HL-60/S4 treated with retinoic acid at 250 ng/mL for 4 days and 3 days (cell line): ENCODE measurements around the gene MPC1.

Experiments used
- in situ Hi-C: fragments of 300-500 bp; cut with MboI; formaldehyde crosslinking; loops from 2 replicates; pipeline ENCODE4 v1.7.0; 2022; ENCODE audit warnings: low sequenced_read_pairs

The MPC1 gene

DNA sequence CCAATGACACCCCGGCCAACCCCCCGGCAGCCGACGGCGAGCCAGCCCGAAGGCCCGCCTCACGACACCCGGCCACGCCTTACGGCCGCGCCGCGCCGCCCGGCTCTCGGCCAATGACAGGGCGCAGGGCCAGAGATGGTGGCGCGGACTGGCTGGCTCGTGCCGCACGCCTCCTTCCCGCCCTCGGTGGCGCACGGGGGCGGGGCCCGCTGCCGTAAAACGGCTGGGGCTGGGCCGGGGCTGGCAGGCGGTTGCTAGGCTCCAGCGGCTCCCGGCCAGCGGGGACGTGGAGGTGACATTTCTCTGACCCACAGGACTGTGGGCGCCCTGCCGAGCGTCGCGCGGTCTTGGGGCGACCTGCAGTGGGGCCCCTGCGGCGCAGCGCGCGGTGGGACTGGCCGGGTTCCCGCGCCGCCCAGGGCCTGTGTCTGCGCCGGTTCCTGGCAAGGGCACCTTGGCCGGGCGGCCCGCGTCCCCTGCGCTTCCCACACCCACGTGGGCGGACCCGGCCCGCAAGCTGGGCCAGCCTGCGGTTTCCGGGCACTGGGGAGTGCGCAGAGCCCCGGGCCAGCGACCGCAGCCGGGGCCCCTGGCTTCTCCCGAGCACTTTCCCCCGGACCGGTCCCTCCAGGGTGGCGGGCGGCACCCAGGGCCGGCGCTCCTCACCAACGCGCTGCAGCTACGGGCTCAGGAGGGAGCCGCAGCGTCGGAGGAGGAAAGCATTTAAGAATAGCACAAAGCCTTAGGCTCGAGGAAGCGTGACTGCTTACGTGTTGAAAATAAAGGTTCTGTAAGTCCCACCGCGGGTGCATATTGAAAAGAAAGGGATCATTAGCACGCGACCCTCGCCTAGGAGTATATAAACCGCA lies at the start of gene MPC1:
MPC1 (minus strand) TSS at position 8 of the 869 bp plus-strand sequence. CDS start 64 bp downstream, outside the sequence.
- in situ Hi-C loops = no loop called here

DNA sequence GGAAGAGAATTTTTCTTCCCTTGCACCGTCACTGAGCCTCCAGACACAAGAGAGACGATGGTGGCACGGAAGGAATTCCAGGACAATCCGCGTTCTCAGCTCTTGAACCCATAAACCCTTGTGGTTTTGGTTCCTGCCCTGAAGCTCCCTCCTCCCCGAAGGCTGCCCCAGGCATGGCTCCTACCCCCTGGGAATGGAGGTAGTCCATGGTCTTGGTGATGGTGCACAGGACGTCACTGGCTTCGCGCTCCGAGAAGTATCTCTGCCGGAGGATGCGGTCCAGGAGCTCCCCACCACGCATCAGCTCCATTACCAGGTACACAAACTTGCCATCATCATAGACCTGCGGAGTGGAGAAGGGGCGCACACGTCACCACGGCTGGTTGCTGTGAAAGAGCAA lies 47.5 kb upstream of the MPC1 start:
- in situ Hi-C loops = no loop called here

DNA sequence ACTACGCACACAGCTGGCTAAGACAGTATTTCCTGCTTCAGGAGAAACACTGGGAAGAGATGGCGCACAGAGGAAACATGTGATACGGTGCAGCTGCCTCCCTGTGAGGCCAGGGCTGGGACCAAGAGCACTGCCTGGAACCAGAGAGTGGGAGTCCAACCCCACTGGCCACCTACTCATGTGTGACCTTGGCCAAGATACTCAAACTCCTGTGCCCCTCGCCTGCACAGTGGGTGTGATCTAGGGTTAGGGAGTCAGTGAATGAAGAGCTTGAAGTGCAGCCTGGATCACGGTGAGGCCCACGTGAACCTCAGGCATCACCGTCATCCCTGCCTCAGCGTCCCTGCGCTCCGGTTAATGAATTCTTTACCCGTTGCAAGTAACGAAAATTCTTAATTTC lies 41.7 kb upstream of the MPC1 start:
- in situ Hi-C loops = no loop called here

DNA sequence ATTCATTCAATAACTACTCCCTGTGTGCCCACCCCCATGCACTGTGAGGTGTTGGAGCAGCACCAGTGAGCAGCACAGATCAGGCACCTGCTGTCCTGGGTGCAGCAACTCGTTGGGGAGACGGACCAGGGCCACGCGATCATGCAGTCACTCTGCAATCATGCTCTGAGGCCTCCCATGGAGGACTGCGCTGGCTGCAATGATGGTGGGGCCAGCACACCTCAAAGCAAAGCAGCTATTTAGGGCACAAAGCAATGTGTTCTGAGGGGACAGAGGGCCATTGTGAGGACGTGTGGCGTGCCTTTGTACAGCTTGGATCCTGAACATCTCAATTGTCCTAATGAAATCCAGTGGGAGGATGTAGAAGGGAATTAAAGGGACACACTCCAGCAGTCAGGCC lies 41.0 kb upstream of the MPC1 start:
- in situ Hi-C loops = no loop called here

DNA sequence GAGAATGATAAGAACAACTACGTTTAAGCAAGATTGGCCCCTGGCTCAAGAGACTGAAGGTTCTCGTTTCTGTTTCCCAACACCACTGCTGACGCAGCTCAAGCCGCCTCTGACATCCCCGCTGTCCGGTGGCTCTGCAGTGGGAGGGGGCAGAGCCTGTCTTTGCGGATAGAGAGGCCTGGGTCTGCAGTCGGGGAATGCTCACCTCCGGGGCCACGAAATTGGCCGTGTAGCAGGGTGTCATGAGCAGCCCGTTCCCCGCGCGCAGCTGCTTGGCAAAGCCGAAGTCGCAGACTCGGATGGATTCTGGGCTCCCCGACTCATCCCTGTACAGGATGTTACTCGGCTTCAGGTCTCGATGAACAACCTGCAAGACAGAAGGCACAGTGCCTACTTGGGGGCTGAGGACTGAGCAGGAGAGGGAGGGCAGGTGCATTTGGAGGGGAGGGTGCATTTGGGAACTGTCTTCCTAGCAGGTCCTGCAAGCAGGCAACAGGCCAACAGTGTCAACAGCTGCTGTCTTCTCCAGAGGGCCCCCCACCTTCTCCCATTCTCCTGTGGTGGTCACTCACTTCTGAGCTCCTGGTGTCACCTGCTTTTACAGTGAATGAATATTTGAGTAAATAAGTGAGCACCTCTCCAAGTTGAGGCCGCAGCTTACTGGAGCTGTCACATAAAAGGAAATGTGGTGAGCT lies 40.5 kb upstream of the MPC1 start:
- in situ Hi-C loops = no loop called here

DNA sequence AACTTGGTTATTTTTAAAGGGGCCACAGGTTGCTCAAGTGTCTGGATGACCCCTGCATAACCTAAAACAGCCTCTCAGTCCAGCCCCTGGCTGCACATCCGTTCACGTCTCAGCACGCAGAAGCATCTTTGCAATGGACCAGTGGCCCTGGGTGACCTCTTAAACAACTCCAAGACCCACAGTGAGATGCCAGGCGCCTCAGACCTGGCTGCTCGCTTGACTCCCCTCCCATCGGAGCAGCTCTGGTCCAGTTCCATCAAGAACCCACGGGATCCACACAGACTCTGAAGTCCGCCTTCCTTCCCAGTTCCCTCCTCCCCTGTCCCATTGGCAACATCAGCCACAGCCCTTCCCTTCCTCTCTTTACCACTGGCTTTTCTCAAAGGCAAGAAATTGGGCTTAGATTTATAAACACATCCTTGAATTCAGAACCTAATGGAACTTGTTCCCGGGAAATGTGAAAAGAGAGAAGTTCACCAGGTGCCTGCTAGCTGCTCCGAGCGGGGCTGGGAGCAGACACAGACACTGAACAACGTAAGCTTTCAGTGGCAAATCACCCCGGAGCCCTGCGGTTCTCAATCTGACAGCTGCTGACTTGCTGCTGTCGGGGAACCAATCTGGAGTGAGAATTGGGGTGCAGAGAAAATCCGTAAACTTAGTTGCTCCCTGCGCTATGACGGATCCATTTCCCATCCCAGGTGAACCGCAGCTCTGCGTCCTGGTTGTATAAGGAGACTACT lies 39.6 kb upstream of the MPC1 start:
- in situ Hi-C loops = no loop called here

DNA sequence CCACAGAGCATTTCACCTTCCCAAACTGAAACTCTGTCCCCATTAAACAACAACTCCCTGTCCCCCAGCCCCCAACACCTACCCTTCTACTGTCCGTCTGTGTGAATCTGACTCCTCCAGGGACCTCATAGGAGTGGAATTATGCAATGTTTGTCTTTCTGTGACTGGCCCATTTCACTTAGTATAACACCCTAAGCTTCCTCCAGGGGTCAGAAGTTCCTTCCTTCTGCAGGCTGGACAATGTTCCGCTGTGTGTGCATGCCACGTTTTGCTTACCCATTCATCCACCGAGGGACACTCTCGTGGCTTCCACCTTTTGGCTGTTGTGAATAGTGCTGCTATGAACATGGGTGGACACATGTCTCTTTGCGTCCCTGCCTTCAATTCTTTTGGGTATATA lies 37.6 kb upstream of the MPC1 start:
- in situ Hi-C loops = no loop called here

DNA sequence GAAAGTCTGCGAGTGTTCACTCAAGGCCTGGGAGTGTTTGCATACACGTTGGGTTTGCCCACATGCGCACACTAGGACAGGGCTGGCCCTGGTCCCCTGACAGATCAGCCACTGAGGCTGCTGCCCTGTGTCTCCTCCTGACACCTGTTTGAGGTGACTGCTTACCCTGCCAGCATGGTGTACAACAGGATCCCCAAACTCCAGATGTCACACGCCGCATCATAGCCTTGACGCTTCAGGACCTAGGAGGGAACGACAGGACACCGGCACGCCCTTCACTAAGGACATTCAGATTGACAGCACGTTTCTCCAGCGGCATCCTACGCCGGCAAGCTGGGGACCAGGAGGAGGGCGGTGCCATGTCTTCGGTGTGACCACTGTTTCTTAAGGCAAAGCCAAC lies 37.0 kb upstream of the MPC1 start:
- in situ Hi-C loops = no loop called here

DNA sequence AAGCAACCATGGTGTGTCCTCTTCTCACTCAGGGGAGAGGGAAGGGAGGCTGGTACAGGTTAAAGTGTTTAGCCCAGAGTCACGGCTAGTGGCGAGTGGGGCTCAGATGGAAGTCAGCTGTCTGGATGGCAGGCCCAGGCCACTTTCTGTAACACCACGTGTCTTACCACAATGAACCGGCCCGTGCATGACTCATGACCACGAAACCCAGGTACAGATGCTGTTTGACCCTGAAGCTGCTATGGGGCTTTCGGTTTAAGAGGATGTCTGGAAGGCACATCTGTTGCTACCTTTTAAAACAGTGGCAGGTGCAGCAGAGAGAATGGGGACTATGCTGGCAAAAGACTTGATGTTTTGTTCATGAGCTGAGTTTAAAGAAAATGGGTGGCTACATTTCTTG lies 36.5 kb upstream of the MPC1 start:
- in situ Hi-C loops = no loop called here

DNA sequence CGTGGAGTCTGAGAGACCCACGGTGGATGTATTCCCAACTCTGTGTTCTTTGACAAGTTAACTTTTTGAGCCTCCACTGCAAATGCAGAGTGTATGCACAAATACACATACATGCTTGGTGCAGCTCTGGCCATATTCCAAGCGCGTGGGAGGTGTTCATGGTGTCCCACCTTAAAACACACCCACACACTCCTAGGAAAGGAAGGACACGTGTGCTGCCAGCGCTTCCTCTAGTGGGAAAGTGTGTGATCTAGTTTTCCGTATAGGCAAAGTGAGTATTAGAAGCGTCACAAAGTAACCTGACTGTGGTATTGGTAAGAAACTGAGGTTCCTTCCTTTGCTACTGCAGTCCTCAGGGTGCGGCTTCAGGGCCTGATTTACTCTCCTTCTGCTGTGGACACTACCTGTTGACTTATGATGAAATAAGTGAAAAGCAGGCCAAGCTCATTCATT lies 36.0 kb upstream of the MPC1 start:
- in situ Hi-C loops = no loop called here

DNA sequence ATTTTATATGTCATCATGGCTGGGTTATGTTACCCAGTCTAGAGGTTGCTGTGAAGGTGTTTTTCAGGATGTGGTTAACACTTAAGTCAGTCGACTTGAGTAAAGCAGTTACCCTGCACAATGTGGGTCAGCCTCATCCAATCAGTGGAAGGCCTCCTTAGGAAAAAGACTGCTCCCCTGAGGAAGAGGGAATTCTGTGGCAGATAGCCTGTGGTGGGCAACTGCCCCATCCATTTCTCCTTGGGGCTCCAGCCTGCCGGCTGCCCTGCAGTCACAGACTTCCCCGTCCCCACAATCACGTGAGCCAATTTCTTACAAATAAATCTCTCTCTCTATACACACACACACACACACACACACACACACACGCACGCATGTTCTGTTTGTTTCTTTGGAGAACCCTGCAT lies 34.5 kb upstream of the MPC1 start:
- in situ Hi-C loops = no loop called here

DNA sequence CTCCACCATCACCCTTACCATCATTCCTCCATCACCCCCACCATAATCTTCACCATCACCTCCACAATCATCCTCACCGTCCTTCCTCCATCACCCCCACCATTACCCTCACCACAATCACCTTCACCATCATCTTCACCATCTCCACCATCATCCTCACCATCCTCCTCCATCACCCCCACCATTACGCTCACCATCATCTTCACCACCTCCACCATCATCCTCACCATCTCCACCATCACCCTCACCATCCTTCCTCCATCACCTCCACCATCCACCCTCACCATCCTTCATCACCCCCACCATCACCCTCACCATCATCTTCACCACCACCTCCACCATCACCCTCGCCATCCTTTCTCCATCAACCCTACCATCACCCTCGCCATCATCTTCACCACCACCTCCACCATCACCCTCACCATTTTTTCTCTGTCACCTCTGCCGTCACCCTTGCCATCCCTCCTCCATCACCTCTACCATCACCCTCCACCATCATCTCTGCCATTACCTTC lies 33.1 kb upstream of the MPC1 start:
- in situ Hi-C loops = no loop called here

DNA sequence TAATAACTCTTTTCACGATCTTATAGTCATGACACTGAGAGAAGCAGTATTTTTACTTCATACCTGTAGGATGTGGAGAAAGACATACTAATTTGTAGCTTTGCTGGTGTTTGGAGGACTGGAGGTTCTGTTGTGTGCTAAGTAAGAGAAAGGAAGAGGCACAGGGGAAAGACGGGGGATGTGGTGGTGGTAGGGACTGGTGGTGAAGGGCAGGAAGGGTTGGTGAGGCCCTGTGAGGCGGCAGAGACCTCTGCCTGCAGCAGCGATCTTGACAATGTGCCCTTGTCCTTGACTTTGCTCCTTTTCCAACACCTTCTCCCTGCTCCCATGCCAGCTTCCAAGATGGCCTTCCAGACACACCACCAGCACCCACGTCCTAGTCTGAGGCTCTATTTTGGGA lies 32.6 kb upstream of the MPC1 start:
- in situ Hi-C loops = no loop called here

DNA sequence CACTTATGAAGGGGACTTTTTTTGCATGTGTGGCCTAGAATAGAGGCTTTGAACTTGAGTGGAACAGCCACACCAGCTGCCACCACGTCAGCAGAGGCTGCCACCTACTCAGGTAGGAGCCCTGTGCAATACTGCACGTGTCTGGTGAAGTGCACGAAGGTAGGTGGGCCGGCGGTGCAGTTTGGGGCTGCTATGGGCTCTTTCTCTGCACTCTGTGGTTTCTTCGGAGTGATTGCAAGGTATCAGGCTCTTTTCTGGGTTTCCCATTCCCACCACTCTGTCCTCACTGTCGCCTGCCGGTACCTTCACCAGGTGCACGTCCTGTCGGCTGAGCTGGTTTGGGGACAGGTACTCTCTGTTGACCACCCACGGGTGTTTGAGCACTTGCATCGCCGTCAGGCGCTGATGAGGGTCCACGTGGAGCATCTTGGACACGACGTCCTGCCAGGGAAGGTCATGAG lies 30.8 kb upstream of the MPC1 start:
- in situ Hi-C loops = no loop called here

DNA sequence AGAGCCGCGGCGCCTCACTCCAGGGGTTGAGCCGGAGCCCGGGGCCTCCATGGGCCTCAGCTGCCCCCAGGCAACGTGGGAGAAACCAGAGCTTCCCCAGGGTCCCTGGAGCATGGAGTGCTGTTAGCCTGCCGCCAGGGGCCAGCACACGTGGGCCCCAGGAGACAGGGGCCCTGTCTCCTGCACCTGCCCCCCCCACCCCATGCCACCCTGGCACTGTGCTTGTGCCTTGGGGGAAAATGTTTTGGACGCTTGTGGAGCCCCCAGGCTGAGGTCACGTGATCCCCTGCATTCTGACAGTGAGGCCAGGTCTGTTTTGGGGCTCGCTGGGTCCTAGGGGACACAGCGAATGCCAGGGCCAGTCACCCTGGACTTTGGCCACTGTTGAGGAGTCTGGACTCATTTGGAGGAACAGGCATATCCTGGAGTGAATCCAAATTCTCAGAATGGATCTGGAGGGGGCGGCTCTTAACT lies 30.2 kb upstream of the MPC1 start:
- in situ Hi-C loops = no loop called here

DNA sequence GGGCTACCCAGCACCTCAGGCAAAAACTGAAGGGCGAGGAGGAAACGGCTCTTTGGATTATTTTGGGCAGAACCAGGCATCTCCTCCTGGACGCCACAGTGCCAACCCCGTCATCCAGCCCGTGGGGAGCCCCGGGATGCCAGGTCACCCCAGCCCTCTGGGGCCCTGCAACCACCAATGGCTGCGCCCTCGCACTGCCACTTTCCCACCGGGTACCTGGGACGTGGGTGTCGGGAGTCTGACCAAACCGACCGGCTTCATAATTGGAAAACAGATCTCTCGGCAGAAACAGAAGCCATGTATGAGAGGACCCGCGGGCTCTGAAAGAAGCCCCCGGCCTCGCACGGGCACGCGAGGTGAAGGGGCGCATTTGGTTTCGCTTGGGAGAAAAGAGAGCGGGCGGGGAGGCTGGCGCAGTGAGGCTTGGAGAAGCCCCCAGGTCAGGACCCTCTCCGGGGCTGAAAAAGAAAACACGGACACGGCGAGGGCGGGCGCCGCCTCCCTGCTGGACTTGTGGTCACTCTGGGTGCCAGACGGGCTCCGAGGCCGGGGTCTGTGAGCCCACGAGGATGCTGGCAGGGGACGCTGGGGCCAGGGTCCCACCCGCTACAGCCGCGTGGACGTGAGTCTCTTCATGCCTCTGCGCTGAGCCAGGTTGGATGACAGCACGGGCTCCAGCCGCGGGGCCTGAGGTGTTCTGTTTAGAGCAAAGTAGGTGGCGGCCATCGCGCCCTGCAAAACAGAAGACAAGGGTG lies 29.6 kb upstream of the MPC1 start:
- in situ Hi-C loops = no loop called here

DNA sequence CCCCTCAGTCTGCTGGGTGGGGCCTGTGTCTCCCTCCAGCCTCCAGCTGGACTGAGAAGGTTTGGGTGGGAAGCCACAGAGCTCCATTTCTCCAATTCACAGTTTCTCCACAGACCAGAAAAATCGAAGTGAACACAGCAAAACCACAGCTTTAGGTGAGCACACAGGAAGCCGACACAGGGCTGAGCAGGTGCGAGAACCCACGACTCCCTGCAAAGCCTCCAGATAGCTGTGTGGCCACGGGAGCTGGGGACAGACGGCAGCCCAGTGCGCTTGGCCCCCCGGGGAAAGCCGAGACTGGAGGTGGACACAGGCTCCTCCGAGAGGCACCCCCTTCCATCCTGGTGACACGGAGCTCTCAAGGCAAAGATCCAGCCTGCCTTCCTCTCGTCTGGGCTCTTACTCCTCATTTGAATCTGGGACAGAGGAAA lies 29.0 kb upstream of the MPC1 start:
- in situ Hi-C loops = no loop called here

DNA sequence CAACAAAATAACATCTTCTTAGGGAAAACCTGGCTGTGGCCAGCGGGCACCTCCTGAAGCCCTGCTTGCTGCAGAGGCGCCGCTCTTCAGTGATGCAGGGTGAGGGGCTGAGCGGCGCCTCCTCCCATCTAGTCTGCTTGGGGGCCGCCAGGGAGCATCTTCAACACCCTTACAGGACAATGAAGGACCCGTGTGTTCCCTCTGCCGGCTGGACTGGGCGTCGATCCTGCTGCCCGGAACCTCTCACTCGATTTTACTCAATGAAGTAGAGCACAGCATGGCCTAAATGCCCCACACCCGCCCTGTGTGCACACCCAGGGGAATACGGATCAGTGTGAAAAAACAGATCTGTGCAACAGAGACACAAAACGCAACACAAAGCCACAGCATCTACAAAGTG lies 28.5 kb upstream of the MPC1 start:
- in situ Hi-C loops = no loop called here

DNA sequence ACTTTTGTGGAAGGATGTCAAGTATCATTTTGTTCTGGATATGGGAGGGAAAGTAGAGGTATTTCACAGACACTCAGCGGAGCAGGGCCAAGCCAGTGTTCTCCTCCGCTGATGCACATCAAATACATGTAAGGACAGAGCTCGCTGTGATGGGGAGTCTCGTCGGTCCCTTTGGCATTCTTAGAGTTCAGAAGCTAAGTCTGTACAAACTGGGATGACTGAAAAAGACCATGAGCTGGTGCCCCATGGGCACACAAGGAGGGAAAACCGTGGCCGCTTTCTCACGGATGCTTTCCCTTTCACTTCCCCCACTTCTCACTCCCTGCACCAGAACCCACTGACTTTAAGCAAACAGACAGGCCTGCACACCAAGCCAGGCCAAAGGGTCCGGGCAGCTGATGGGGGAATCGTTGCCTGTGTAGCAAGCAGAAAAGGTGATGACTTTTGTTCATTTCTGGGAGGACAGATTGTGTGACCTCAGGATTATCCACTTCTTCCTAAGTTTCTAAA lies 27.7 kb upstream of the MPC1 start:
- in situ Hi-C loops = no loop called here
